ENCODE data around the gene SELP.

Gene SELP

DNA sequence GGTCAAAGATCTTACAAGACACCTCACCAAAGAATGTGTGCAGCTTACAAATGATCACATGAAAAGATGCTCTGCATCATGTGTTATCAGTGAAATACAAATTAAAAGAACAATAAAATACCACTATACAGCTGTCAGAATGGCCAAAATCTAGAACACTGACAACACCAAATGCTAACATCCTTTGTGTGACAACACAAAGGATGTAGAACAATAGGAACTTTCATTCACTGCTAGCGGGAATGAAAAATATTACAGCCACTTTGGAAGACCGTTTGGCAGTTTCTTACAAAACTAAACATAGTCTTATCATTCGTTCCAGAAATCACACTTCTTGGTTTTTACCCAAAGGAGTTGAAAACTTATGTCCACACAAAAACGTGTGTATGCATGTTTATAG, 20.6 kb upstream of the SELP start:
- H3K4me3 ChIP-seq (ENCODE audit: low read length), result no peak overlapping the region
- peaks cover 2% of the 10 kb centered on the region for H3K27me3 ChIP-seq (ENCODE audit: control insufficient read depth, insufficient read depth, low read length)
- H3K9ac ChIP-seq (ENCODE audit: low read depth, low read length), result no peak overlapping the region
- no peak overlapping the region for H3K4me2 ChIP-seq (ENCODE audit: low read length)
- no peaks in the 10 kb centered on the region for H3K36me3 ChIP-seq (ENCODE audit: insufficient read depth, low read length)
- H3K9me3 ChIP-seq (replicated peaks; ENCODE audit: low read length), result no peaks in the 10 kb centered on the region
- no peaks in the 10 kb centered on the region for H3K4me1 ChIP-seq (ENCODE audit: control insufficient read depth, insufficient read depth, low read length)

DNA sequence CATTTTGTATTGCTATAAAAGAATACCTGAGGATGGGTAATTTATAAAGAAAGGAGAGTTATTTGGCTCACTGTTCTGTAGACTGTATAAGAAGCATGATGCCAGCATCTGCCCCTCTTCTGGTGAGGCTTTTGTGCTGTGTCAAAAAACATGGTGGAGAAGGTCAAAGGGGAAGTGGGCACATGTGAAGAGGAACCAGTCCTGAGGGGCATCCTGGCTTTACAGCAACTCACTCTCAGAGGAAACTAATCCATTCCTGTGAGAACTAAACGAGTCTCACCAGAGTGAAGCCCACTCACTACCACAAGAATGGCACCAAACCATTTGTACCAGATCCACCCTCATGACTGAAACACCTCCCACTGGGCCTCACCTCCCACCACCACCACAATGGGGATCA, 18.8 kb upstream of the SELP start:
- Histone ChIP-seq H3K4me3 (ENCODE audit: low read length) (no peak overlapping the region), H3K4me2 (ENCODE audit: low read length) (no peak overlapping the region), H3K27me3 (ENCODE audit: control insufficient read depth, insufficient read depth, low read length) (peaks cover 2% of the 10 kb centered on the region), H3K36me3 (ENCODE audit: insufficient read depth, low read length) (no peaks in the 10 kb centered on the region), H3K4me1 (ENCODE audit: control insufficient read depth, insufficient read depth, low read length) (no peaks in the 10 kb centered on the region), H3K9ac (ENCODE audit: low read depth, low read length) (no peak overlapping the region), H3K9me3 (replicated peaks; ENCODE audit: low read length) (no peaks in the 10 kb centered on the region)

DNA sequence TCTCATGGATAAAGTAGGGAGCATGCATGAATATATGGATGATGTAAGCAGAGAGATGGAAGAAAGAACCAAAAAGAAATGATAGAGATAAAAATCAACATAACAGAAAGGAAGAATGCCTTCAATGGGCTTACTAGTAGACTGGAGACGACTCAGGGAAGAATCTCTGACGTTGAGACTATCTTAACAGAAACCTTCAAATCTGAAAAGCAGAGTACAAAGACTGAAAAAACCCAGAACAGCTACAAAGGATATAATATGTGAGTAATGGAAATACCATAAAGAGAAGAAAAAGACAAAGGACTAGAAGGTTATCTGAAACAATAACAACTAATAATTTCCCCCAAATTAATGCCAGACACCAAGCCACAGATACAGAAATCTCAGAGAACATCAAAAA, 18.3 kb upstream of the SELP start:
- Histone ChIP-seq H3K4me3 (ENCODE audit: low read length) (no peak overlapping the region), H3K4me2 (ENCODE audit: low read length) (no peak overlapping the region), H3K4me1 (ENCODE audit: control insufficient read depth, insufficient read depth, low read length) (no peaks in the 10 kb centered on the region), H3K27me3 (ENCODE audit: control insufficient read depth, insufficient read depth, low read length) (peaks cover 2% of the 10 kb centered on the region), H3K9ac (ENCODE audit: low read depth, low read length) (no peak overlapping the region), H3K36me3 (ENCODE audit: insufficient read depth, low read length) (no peaks in the 10 kb centered on the region), H3K9me3 (replicated peaks; ENCODE audit: low read length) (no peaks in the 10 kb centered on the region)

DNA sequence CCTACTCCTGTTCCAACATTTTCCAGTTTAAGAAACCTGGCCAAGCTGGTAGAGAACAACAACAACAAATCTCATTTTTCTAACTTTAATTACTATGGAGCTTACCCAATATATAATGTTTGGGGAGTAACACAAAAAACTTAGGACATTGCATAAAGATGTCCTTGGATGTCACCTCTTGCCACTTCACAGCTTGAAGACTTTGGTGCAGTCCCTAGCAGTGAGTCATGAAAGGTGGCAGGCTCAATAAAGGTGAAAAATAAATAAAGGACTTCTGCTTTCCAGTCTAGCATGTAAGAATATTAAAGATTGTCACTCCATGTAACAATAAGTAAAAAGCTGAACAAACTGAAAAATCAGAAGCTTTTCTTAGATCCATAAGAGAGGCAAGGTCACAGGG, 17.6 kb upstream of the SELP start:
- H3K4me3 ChIP-seq (ENCODE audit: low read length), result no peak overlapping the region
- no peak overlapping the region for H3K4me2 ChIP-seq (ENCODE audit: low read length)
- H3K36me3 ChIP-seq (ENCODE audit: insufficient read depth, low read length), result no peaks in the 10 kb centered on the region
- no peaks in the 10 kb centered on the region for H3K4me1 ChIP-seq (ENCODE audit: control insufficient read depth, insufficient read depth, low read length)
- no peak overlapping the region for H3K9ac ChIP-seq (ENCODE audit: low read depth, low read length)
- H3K9me3 ChIP-seq (replicated peaks; ENCODE audit: low read length), result no peaks in the 10 kb centered on the region
- peaks cover 2% of the 10 kb centered on the region for H3K27me3 ChIP-seq (ENCODE audit: control insufficient read depth, insufficient read depth, low read length)

DNA sequence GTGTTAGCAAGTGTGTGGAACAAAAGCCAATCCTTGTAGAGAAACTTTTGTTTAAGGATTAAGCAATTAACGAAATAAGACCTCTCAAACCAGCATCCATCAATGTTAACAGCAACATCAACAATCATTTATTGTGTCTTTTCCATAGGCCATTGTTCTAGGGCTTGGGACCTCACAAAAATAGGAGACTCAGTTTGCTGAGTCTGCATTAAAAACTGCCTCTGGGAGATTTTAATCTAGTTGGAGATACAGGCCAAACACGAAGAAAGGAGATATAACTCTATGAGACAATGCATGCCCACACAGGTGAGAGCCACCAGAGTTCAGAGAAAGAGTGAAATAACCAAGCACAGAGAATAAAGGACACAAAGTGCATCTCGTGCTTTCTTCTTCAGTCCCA, 14.4 kb upstream of the SELP start:
- no peak overlapping the region for H3K9ac ChIP-seq (ENCODE audit: low read depth, low read length)
- no peak overlapping the region for H3K4me2 ChIP-seq (ENCODE audit: low read length)
- H3K27me3 ChIP-seq (ENCODE audit: control insufficient read depth, insufficient read depth, low read length), result no peaks in the 10 kb centered on the region
- H3K36me3 ChIP-seq (ENCODE audit: insufficient read depth, low read length), result no peaks in the 10 kb centered on the region
- H3K9me3 ChIP-seq (replicated peaks; ENCODE audit: low read length), result no peaks in the 10 kb centered on the region
- no peak overlapping the region for H3K4me3 ChIP-seq (ENCODE audit: low read length)
- H3K4me1 ChIP-seq (ENCODE audit: control insufficient read depth, insufficient read depth, low read length), result no peaks in the 10 kb centered on the region

DNA sequence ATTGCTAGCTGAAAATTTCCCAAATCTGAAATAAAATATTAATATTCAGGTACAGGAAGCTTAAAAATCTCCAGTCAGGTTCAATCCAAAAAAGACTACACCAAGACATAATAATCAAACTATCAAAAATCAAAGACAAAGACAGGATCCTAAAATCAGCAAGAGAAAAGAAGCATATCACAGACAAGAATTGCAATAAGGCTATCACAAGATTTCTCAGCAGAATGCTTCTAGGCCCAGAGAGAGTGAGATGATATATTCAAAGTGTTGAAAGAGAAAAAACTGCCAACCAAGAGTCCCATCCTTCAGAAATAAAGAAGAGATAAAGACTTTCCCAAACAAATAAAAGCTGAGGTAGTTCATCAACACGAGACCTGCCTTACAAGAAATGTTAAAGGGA, 5.0 kb upstream of the SELP start:
- Histone ChIP-seq H3K4me3 (ENCODE audit: low read length) (no peak overlapping the region), H3K4me1 (ENCODE audit: control insufficient read depth, insufficient read depth, low read length) (no peaks in the 10 kb centered on the region), H3K4me2 (ENCODE audit: low read length) (no peak overlapping the region)

DNA sequence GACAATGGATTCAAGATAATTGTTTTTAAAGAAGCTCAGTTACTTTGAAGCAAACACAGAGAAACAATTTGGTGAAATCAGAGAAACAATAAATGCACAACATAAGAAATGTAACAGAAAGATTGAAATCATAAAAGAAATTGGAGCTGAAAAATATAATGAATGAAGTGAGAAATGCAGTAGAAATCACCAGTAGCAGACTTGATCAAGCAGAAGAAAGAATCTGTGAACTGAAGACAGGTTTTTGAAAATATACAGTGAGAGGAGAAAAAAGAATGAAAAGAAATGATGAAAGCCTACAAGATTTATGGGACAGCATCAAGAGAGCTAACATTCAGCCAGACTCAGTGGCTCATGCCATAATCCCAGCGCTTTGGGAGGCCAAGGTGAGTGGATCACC, 4.2 kb upstream of the SELP start:
- Histone ChIP-seq H3K9ac (ENCODE audit: low read depth, low read length) (no peak overlapping the region), H3K4me2 (ENCODE audit: low read length) (no peak overlapping the region), H3K4me1 (ENCODE audit: control insufficient read depth, insufficient read depth, low read length) (no peaks in the 10 kb centered on the region), H3K9me3 (replicated peaks; ENCODE audit: low read length) (peaks cover 7% of the 10 kb centered on the region), H3K36me3 (ENCODE audit: insufficient read depth, low read length) (no peaks in the 10 kb centered on the region), H3K27me3 (ENCODE audit: control insufficient read depth, insufficient read depth, low read length) (no peaks in the 10 kb centered on the region), H3K4me3 (ENCODE audit: low read length) (no peak overlapping the region)

More for the DNA sequence above, 5.0 kb upstream of the SELP start:
- Histone ChIP-seq H3K9me3 (replicated peaks; ENCODE audit: low read length) (peaks cover 7% of the 10 kb centered on the region), H3K27me3 (ENCODE audit: control insufficient read depth, insufficient read depth, low read length) (no peaks in the 10 kb centered on the region), H3K9ac (ENCODE audit: low read depth, low read length) (no peak overlapping the region), H3K36me3 (ENCODE audit: insufficient read depth, low read length) (no peaks in the 10 kb centered on the region)

DNA sequence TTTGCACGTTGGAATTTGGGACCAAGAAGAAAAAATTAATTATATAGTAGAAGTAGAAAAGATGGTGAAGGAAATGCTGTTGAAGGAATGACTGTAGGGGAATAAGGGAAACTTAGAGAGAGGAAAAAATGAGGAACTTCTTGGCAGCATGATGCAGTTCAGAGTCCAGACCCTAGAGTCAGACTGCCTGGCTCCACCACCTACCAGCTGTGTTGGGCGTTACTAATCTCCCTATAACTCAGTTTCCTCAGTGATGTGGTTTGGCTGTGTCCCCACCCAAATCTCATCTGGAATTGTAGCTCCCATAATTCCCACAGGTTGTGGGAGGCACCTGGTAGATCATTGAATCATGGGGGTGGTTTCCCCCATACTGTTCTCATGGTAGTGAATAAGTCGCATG, 1.3 kb upstream of the SELP start:
- H3K4me3 ChIP-seq (ENCODE audit: low read length), result no peak overlapping the region
- no peaks in the 10 kb centered on the region for H3K36me3 ChIP-seq (ENCODE audit: insufficient read depth, low read length)
- peaks cover 7% of the 10 kb centered on the region for H3K9me3 ChIP-seq (replicated peaks; ENCODE audit: low read length)
- no peak overlapping the region for H3K4me2 ChIP-seq (ENCODE audit: low read length)
- H3K27me3 ChIP-seq (ENCODE audit: control insufficient read depth, insufficient read depth, low read length), result no peaks in the 10 kb centered on the region
- no peaks in the 10 kb centered on the region for H3K4me1 ChIP-seq (ENCODE audit: control insufficient read depth, insufficient read depth, low read length)
- no peak overlapping the region for H3K9ac ChIP-seq (ENCODE audit: low read depth, low read length)

DNA sequence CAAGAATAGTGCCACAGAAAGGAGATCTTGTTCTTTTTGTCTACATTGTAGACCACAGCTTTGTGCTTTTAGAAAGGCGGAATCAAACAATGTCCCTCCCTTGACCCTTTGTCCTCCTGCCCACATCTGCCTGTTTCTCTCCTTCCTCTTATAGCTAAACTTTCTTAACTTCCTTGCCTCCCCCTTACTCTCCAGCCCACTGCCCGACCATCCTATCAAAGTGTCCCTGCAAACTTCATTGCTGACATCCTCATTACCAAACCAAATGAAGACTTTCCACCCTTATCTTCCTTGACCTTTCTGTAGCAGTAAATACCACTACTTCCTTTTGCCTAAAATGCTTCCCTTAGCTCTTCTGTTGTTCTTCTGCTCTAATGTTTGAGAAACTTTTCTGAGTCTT, 5.0 kb downstream of the SELP start:
- Histone ChIP-seq H3K4me1 (ENCODE audit: control insufficient read depth, insufficient read depth, low read length) (no peaks in the 10 kb centered on the region), H3K36me3 (ENCODE audit: insufficient read depth, low read length) (no peaks in the 10 kb centered on the region), H3K9me3 (replicated peaks; ENCODE audit: low read length) (no peaks in the 10 kb centered on the region), H3K4me2 (ENCODE audit: low read length) (no peak overlapping the region), H3K9ac (ENCODE audit: low read depth, low read length) (no peak overlapping the region), H3K4me3 (ENCODE audit: low read length) (no peak overlapping the region), H3K27me3 (ENCODE audit: control insufficient read depth, insufficient read depth, low read length) (no peaks in the 10 kb centered on the region)

DNA sequence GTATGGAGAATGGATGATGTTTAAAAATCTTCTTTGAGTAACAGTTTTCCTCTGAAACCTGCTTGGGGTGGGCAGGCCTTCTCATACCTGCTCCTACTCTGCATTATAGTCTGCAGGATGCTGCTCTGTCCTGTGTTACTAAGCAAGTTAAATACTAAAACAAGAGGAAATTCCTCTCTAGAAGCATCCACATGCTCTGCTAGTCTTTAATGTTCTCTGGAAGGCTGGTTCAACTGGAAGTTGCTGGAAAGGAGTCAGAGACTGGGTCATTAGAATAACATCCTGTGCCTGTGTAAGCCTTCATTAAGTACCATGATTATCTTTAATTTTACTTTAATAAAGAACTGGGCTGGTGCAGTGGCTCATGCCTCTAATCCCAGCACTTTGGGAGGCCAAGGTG, 5.8 kb downstream of the SELP start:
- Histone ChIP-seq H3K27me3 (ENCODE audit: control insufficient read depth, insufficient read depth, low read length) (no peaks in the 10 kb centered on the region), H3K9ac (ENCODE audit: low read depth, low read length) (no peak overlapping the region), H3K36me3 (ENCODE audit: insufficient read depth, low read length) (no peaks in the 10 kb centered on the region), H3K4me1 (ENCODE audit: control insufficient read depth, insufficient read depth, low read length) (no peaks in the 10 kb centered on the region), H3K4me2 (ENCODE audit: low read length) (no peak overlapping the region), H3K9me3 (replicated peaks; ENCODE audit: low read length) (no peaks in the 10 kb centered on the region), H3K4me3 (ENCODE audit: low read length) (no peak overlapping the region)

DNA sequence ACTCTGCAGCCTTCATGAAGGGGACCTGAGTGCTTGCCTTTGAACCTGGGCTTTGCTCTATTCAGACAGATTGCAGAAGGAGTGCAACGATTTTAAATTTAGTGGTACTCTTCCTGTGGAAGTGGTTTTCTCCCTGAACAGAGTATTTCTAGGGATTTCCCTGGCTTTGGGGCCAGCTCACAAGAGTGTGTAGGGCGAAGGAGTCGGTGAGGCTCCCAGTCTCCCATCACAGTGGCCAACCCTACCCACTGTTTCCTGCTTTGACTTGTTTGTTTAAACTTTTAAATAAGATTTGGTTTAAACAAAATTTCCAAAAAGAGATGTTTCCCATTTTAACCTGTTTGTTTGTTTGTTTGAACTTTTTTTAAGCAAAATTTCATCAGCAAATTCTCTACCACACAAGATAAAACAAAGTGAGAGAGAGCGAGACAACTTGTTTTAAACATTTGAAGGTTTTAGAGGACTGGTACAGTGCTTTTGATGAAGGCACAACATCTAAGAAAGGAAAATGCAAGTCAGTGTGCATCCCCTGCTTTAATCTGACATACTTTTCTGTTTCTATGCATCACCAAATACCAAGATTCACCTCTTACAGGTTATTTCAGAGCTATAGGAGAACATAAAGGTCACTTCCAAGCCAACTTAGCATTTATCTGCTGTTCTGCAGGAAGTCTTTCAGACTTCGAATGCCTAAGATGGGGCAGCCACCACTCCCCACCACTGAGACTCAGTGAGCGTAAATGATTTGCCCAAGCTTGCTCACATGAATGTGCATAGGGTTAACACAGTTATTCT, 6.6 kb downstream of the SELP start:
- Histone ChIP-seq H3K9ac (ENCODE audit: low read depth, low read length) (no peak overlapping the region), H3K36me3 (ENCODE audit: insufficient read depth, low read length) (no peaks in the 10 kb centered on the region), H3K4me3 (ENCODE audit: low read length) (no peak overlapping the region), H3K4me1 (ENCODE audit: control insufficient read depth, insufficient read depth, low read length) (no peaks in the 10 kb centered on the region), H3K9me3 (replicated peaks; ENCODE audit: low read length) (no peaks in the 10 kb centered on the region), H3K4me2 (ENCODE audit: low read length) (no peak overlapping the region), H3K27me3 (ENCODE audit: control insufficient read depth, insufficient read depth, low read length) (no peaks in the 10 kb centered on the region)

DNA sequence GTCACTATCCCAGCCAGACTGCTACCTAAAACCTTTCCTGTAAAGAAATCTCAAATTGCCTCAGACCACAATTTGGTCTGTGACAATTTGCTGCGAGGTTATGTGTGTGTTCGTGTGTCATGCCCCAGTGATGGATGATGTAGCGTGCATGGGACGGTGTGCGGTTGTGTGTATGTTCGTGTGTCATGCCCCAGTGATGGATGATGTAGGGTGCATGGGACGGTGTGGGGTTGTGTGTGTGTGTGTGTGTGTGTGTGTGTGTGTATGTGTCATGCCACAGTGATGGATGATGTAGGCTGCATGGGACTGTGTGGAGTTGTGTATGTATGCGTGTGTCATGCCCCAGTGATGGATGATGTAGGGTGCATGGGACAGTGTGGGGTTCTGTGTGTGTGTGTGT, 9.4 kb downstream of the SELP start:
- H3K36me3 ChIP-seq (ENCODE audit: insufficient read depth, low read length), result no peaks in the 10 kb centered on the region
- H3K9ac ChIP-seq (ENCODE audit: low read depth, low read length), result no peak overlapping the region
- no peak overlapping the region for H3K4me2 ChIP-seq (ENCODE audit: low read length)
- no peaks in the 10 kb centered on the region for H3K4me1 ChIP-seq (ENCODE audit: control insufficient read depth, insufficient read depth, low read length)
- no peak overlapping the region for H3K4me3 ChIP-seq (ENCODE audit: low read length)
- no peaks in the 10 kb centered on the region for H3K9me3 ChIP-seq (replicated peaks; ENCODE audit: low read length)
- no peaks in the 10 kb centered on the region for H3K27me3 ChIP-seq (ENCODE audit: control insufficient read depth, insufficient read depth, low read length)

Data from skeletal muscle satellite cell (primary cell).